ENCODE measurements around the gene GALNT18.

GRCh38 chr11:11293798-11294550 is 327.8 kb downstream of the GALNT18 start:
- TF ChIP-seq, protein P1, sequence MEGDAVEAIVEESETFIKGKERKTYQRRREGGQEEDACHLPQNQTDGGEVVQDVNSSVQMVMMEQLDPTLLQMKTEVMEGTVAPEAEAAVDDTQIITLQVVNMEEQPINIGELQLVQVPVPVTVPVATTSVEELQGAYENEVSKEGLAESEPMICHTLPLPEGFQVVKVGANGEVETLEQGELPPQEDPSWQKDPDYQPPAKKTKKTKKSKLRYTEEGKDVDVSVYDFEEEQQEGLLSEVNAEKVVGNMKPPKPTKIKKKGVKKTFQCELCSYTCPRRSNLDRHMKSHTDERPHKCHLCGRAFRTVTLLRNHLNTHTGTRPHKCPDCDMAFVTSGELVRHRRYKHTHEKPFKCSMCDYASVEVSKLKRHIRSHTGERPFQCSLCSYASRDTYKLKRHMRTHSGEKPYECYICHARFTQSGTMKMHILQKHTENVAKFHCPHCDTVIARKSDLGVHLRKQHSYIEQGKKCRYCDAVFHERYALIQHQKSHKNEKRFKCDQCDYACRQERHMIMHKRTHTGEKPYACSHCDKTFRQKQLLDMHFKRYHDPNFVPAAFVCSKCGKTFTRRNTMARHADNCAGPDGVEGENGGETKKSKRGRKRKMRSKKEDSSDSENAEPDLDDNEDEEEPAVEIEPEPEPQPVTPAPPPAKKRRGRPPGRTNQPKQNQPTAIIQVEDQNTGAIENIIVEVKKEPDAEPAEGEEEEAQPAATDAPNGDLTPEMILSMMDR (IDR thresholded peaks at IDR 0.05): no peak
- no peak for TF ChIP-seq POLR2A (IDR thresholded peaks at IDR 0.05)
